HG02571 (cell line): Measurements from ENCODE around the gene ASIC2.

ENCODE experiments used
- ATAC-seq: cut with Tn5 transposase; IDR thresholded peaks from one replicate; pipeline ENCODE4 v1.9.1; 2021; ENCODE audit warnings: mild to moderate bottlenecking, moderate library complexity; ENCODE audit not compliant: unreplicated experiment

Gene ASIC2

GRCh38 chr17:33258296-33258695 lies 34.8 kb downstream of the ASIC2 start:
- ATAC-seq: no peak

DNA sequence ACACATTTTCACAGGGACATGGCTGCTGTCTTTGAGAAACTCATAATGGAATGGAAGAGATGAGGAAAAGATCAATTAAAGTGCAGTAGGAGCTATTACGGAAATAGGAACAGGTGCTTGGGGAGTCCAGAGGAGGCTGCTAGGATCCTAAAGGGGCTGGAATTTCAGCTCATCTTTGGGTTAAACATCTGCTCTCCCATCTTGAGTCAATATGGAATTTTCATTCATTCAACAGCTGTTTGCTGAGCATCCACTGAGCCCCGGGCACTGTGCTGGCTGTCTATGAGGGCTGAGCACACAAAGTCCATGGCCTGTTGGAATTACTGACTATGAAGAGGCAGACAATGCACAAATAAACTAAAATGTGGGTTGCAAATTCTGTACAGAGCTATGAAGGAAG lies 47.9 kb downstream of the ASIC2 start:
- no peak for ATAC-seq

GRCh38 chr17:33243732-33244131 lies 49.4 kb downstream of the ASIC2 start:
- ATAC-seq: no peak

DNA sequence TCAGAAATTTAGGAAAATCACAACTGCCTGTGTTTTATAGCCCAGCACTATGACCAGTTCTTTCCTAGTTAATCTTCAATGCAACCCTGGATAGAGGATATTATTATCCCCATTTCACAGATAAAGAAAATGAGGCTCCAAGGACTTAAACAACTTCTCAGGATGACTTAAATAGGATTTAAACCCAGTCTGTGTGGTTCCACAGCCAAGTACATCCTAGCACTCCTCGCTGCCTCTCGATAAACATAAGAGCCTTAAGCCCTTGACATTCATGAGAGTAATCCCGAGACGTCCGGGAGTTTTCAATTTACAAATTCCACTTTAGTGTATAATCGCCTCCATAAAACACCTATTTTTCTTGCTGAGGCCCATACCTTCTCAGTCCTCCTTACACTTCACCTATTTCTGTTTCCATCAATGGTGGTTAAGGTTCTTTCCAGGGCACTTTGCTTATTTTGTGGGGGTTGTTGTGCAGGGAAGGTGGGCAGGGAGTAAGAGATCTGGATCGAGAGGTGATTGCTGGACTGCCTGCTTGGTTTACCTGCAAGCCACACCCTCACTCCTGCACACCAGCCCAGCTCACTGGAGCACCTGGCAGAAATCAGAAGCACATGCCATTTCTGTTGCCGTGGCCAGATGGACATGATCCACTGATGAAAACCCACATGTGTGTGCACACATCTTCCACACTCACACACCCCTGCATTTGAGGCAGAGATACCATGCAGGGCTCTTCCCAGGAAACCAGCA lies 50.5 kb downstream of the ASIC2 start:
- ATAC-seq: no peak

DNA sequence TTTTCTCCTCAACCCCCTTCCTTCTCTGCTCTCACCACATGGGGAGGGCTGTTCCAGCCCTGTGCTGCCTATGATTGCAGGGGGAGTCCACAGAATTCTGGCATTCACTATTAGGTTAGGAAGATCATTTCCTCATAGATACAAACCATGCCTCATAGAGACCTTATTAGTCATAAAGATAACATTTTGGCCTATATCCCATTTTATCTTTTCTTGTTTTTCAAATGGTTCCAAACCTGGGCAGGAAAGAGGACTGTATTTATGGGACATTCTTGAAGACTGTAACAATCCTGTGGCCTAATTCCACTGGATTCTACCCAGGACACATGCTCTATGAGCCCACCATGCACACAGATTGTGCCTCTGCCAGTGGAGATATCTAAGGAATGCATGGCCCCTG lies 51.7 kb downstream of the ASIC2 start:
- no peak for ATAC-seq

DNA sequence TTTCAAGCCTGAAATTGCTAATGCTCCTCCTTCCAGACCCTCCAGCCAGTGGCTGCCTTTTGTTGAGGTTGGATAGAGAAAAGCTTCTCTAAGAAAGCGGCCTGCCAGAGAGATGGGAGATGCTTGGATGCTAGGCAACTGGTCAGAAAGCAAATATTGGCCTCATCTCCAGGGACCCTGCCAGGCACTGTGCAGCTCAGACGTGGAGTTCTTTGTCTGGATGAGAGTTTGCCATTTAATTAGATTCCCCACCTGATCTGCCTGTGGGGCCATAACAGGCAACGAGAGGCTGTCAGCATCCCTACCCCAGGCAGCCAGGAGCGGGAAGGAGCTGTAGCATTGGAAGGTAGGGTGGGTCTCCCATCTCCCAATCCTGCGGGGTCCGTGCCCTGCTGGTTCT lies 52.7 kb downstream of the ASIC2 start:
- ATAC-seq: no peak

GRCh38 chr17:33239702-33240101 lies 53.4 kb downstream of the ASIC2 start:
- ATAC-seq: no peak

DNA sequence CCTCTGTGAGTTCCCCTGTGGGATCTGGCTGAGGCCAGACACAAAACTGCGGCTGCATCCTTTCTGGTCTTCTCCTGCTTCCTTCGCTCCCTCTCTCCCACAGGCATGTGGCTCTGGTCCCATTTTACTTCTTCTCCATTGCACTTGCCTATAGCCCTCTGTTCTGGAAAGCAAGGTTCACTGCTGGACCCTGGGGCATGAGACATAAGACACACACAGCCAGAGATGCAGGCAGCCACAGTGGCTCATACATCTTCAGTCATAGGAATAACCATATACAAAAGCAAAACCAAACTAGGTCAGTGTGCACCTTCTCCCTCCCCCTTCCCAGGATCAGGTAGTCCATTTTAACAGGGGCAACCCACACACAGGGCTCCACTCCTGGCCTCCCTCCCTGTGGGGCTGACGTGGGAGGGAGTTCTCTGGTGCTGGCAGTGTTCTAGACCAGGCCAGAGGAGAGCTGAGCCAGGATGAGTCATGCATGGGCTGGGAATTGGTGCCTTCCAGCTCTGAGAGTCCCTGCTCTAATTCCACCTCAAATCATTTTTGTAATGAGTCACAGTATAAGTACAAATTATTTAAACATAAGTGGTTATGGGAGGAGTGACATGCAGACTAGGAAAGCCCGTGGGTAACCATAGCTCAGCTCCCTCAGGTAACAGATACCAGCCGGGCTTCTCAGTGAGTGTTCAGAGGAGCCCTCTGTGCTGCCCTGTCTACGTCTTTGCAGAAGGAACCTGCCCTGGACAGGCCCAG lies 58.0 kb downstream of the ASIC2 start:
- no peak for ATAC-seq

- no peak for ATAC-seq
Measured at GRCh38 chr17:33234233-33234632, 58.9 kb downstream of the ASIC2 start.

DNA sequence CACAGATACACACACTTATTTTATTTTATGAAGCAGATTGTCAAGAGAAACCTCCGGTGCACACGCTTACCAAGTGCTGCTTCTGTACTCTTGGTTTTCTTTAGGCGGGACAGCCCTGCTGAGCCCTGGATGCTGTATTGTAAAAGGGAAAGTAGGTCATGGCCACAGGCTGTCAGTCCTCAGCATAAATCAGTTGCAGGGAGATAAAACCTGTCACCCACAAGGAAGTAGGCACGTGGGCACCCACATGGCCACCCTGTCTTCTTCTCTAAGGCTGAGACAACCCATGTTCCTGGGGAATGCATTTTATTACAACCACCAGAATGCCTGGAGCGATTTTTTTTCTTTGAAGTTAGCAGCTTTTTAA lies 59.3 kb downstream of the ASIC2 start:
- ATAC-seq: no peak

DNA sequence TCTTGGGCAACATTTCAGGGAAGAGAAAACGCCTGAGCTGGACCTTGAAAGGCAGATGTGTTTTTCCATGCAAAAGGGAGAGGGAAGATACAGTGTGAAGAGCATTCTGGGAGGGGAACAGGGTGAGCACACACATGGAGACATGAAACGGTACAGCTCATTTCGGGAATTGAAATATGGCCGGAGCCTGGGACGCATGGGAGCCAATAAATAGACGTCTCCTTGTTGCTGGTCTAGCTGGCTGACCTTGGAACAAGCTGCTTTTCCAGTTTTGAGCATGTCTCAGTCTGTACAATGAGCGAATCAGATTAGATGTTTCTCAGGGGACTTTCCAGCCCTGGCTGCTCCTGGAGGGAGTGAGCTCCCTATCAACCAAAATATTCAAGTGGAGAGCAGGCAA lies 63.6 kb downstream of the ASIC2 start:
- ATAC-seq: no peak

GRCh38 chr17:33229028-33229427 lies 64.1 kb downstream of the ASIC2 start:
- ATAC-seq: no peak

GRCh38 chr17:33228548-33228947 lies 64.5 kb downstream of the ASIC2 start:
- no peak for ATAC-seq

- ATAC-seq: no peak
Measured at GRCh38 chr17:33227911-33228310, 65.2 kb downstream of the ASIC2 start.

GRCh38 chr17:33225994-33226393 lies 67.1 kb downstream of the ASIC2 start:
- ATAC-seq: no peak

GRCh38 chr17:33225509-33225908 lies 67.6 kb downstream of the ASIC2 start:
- ATAC-seq: no peak

- ATAC-seq: no peak
Measured at GRCh38 chr17:33220036-33220435, 73.1 kb downstream of the ASIC2 start.

DNA sequence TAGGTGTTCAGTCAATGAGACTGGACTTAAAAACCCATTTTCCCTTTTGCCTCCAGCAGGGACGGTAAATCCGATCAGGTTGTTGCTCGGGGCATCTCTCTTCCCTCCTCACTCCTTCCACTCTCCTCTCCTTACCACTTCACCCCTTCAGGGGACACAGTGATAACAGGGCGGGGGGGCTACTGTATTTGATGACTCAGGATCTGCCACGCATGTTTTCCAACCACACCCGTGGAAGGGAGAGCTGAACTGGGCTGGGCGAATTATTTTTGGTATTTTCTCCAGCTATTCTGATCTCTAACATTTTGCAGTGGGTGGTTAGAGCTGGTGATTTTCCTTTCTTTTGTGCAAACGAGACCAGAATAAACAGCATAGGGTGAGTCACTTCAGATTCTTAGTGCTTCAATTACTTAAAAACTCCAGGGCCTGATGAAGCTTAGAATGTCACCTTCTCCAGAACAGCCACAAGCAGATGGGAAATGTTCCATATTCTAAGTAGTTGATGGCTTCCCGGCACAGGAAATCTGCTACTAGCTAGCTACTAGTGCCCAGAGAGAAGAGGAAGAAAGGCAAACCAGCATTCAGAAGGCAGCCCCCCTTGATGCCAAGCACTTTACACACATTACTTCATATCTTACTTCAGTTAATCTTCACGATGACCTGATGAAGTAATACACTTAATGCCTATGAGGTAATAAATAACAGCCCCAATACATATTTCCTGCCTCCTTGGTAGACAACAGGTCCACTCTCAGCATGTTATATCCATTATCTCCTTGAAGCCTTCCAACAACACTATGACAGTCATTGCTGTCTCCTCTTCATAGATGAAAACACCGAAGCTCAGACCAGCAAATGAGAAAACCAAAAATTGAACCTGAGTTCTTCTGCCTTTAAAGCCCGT lies 74.1 kb downstream of the ASIC2 start:
- no peak for ATAC-seq

- ATAC-seq: no peak
Measured at GRCh38 chr17:33217891-33218290, 75.2 kb downstream of the ASIC2 start.

DNA sequence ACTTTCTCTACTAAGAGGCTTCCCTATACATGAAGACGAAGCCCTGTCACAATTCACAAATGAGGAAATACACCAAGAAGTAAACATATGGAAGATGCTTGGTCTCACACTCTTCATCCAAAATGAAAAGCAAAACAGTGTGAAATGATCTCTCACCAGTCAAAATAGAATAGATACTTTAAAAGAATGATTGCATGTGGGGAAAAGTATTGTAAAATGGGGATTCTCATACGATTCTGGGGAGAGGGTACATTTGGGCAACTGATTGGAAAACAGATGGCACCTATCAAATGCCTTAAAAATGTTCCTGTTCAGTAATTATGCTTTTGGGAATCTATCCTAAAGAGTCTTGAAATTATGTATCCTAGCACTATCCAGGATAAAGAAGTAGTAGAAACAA lies 78.1 kb downstream of the ASIC2 start:
- no peak for ATAC-seq

DNA sequence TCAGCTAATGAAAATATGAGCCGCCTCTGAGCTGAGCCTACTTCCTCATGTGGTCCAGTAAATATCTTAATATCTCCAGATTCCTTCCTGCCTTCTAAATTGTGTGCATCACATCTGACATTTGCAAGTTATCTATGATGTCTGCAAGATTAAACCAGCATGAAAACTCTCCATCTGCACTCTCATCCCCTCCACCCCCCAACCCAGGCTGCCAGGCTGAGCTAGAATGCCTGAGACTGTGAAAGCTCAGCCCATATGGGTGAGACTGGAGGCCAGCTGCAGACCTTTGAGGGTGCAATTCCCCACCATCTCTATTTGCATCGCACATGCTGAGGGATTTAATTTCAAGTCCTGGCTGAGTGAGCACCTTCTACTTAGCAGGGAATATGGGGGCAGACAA lies 82.8 kb downstream of the ASIC2 start:
- ATAC-seq: no peak

GRCh38 chr17:33209671-33210070 lies 83.4 kb downstream of the ASIC2 start:
- no peak for ATAC-seq
